Measurements from ENCODE around the gene HSPBAP1. TPM values are rescaled to one million over a fixed set of nuclear protein-coding genes. Genes with fewer than 3 reads are reported as not detected.

HSPBAP1 gene
- total RNA-seq, 3 donors from 2014 or later, result 6.6 to 12.2 (median 7.9) TPM

DNA sequence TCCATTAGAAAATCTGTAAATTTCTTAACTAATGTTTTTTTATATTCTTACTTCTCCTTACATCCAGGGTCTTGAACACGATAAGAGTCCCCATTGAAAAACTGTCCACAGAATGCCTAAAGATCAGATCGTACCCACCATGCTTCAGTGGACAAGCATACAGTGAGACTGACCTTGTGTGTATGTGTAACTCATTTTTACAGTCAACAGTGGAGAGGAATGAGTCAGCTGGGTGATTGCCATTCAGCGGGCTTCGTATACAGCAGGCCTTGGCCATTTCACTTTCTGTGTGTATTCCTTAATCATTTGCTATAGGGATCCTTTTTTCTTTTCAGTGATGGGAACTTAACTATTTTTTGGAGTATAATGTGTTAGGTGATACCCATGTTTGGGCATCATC is 102.4 kb downstream of the HSPBAP1 start:
- Histone ChIP-seq H3K4me1 (ENCODE audit: low read depth) (no peaks in the 10 kb centered on the region), H3K9me3 (no peaks in the 10 kb centered on the region), H3K36me3 (ENCODE audit: low read depth) (no peaks in the 10 kb centered on the region), H3K4me3 (no peak overlapping the region)
- intact Hi-C loops (cut with DNase I, micrococcal nuclease), result no loop called here
- TF ChIP-seq, protein P1, sequence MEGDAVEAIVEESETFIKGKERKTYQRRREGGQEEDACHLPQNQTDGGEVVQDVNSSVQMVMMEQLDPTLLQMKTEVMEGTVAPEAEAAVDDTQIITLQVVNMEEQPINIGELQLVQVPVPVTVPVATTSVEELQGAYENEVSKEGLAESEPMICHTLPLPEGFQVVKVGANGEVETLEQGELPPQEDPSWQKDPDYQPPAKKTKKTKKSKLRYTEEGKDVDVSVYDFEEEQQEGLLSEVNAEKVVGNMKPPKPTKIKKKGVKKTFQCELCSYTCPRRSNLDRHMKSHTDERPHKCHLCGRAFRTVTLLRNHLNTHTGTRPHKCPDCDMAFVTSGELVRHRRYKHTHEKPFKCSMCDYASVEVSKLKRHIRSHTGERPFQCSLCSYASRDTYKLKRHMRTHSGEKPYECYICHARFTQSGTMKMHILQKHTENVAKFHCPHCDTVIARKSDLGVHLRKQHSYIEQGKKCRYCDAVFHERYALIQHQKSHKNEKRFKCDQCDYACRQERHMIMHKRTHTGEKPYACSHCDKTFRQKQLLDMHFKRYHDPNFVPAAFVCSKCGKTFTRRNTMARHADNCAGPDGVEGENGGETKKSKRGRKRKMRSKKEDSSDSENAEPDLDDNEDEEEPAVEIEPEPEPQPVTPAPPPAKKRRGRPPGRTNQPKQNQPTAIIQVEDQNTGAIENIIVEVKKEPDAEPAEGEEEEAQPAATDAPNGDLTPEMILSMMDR (IDR thresholded peaks at IDR 0.05), result no peak
- ATAC-seq, result no peak
- DNase-seq, result no peak

DNA sequence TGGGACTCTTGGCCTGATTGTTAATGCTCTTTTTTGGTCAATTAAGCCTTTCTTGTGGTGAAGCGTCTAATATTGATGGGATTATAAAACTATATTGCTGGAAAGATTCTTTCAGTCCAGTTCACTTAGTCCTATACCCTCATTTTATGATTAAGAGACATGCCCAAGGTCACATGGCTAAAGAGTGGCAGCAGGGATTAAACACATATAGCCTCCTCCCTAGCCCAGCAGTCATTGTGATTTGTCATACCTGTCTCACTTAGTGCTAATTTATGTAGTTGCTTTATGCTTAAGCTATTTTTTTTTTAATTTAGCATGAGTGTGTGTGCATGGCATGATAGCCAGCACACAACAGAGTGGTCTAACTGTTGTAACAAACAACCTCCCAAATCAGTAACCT is 103.5 kb downstream of the HSPBAP1 start:
- ATAC-seq, result no peak

More for the DNA sequence above, 103.5 kb downstream of the HSPBAP1 start:
- intact Hi-C loops (cut with DNase I, micrococcal nuclease), result no loop called here
- no peaks in the 10 kb centered on the region for H3K9me3 ChIP-seq
- TF ChIP-seq, protein P1 (IDR thresholded peaks at IDR 0.05), result no peak
- H3K4me3 ChIP-seq, result no peak overlapping the region
- no peaks in the 10 kb centered on the region for H3K36me3 ChIP-seq (ENCODE audit: low read depth)
- no peak for DNase-seq
- H3K4me1 ChIP-seq (ENCODE audit: low read depth), result no peaks in the 10 kb centered on the region

Other genes starting within 250 kb of the HSPBAP1 start
- 10 to 100 TPM; 32.2 to 51.1 (median 44.7) TPM for gene PARP9, start 229.5 kb downstream of the HSPBAP1 start, total RNA-seq
- 10 to 100 TPM; 56.0 to 68.3 (median 59.9) TPM for gene DTX3L, start 229.5 kb downstream of the HSPBAP1 start, total RNA-seq
- gene PARP15, start 216.2 kb downstream of the HSPBAP1 start, total RNA-seq, result 1 to 10 TPM; 1.2 to 2.0 (median 1.4) TPM
- gene PARP14, start 113.0 kb downstream of the HSPBAP1 start, total RNA-seq, result 10 to 100 TPM; 34.7 to 47.9 (median 43.8) TPM
- gene SLC49A4, start 1.2 kb upstream of the HSPBAP1 start, total RNA-seq, result 10 to 100 TPM; 16.4 to 27.7 (median 22.9) TPM
- gene SEMA5B, start 233.9 kb upstream of the HSPBAP1 start, total RNA-seq, result under 1 TPM; 0.34 to 0.89 (median 0.35) TPM

Measured in mucosa of descending colon (tissue), 3 donors.